Measurements from ENCODE around the gene CBX1.

- TF ChIP-seq POLR2A (IDR thresholded peaks at IDR 0.05) (no peak), POLR2AphosphoS5 (IDR thresholded peaks at IDR 0.05) (no peak)
- TF ChIP-seq, protein P1, sequence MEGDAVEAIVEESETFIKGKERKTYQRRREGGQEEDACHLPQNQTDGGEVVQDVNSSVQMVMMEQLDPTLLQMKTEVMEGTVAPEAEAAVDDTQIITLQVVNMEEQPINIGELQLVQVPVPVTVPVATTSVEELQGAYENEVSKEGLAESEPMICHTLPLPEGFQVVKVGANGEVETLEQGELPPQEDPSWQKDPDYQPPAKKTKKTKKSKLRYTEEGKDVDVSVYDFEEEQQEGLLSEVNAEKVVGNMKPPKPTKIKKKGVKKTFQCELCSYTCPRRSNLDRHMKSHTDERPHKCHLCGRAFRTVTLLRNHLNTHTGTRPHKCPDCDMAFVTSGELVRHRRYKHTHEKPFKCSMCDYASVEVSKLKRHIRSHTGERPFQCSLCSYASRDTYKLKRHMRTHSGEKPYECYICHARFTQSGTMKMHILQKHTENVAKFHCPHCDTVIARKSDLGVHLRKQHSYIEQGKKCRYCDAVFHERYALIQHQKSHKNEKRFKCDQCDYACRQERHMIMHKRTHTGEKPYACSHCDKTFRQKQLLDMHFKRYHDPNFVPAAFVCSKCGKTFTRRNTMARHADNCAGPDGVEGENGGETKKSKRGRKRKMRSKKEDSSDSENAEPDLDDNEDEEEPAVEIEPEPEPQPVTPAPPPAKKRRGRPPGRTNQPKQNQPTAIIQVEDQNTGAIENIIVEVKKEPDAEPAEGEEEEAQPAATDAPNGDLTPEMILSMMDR (IDR thresholded peaks at IDR 0.05): no peak
Observed at GRCh38 chr17:48056879-48057278, 44.4 kb downstream of the CBX1 start.

All from suprapubic skin (tissue), 4 donors.